Panc1 (cell line): ENCODE results near the gene ANK3. TPM values are rescaled to one million over a fixed set of nuclear protein-coding genes. Genes with fewer than 3 reads are reported as not detected.

Source experiments
- ATAC-seq: fragments of 200-7000 bp; cut with Tn5 transposase; 2 replicates; pipeline ENCODE4 v1.9.1; 2020; ENCODE audit warnings: mild to moderate bottlenecking, moderate library complexity
- BruUV-seq: library from RNA; stranded (reverse); fragments of 400-500 nt; replicated peaks from 2 replicates; lab custom pipeline; 2021; lab: Mats Ljungman, UMichigan
- CTCF ChIA-PET: fragments of 300-600 bp; sonication (Branson Sonifier 250); formaldehyde crosslinking; loops from one replicate; lab custom pipeline; 2022; ENCODE audit warnings: antibody characterized with exemption; lab: Charles Lee
- POLR2A ChIA-PET: fragments of 300-600 bp; sonication (Branson Sonifier 250); formaldehyde crosslinking; loops from one replicate; lab custom pipeline; 2022; ENCODE audit warnings: antibody characterized with exemption; lab: Charles Lee
- DNase-seq: peaks from one replicate; pipeline ENCODE4 v3.0.0-alpha.2; 2010; ENCODE audit warnings: low read depth, low spot score
- H3K27ac ChIP-seq: 2 replicates; pipeline ENCODE4 v1.5.1; 2011; ENCODE audit warnings: mild to moderate bottlenecking, low read length, inconsistent platforms
- H3K27me3 ChIP-seq: fragments of 200-500 bp; sonication (Bioruptor generic); 2 replicates; pipeline ENCODE4 v1.6.0; 2014; ENCODE audit warnings: low read length, inconsistent platforms; ENCODE audit not compliant: control insufficient read depth, insufficient read depth
- H3K36me3 ChIP-seq: fragments of 200-500 bp; sonication (Bioruptor generic); 2 replicates; pipeline ENCODE4 v1.5.1; 2014; ENCODE audit warnings: inconsistent platforms, mild to moderate bottlenecking, low read length, moderate library complexity; ENCODE audit not compliant: control insufficient read depth, insufficient read depth
- H3K4me1 ChIP-seq: 2 replicates; pipeline ENCODE4 v1.5.1; 2011; ENCODE audit warnings: inconsistent platforms, mild to moderate bottlenecking, low read length, moderate library complexity; ENCODE audit not compliant: control insufficient read depth, insufficient read depth
- H3K4me3 ChIP-seq, 2 experiments: 2 replicates each; pipeline ENCODE4 v1.5.1; 2011 to 2012; ENCODE audit warnings: low read depth in 2 of 2, low read length in 2 of 2, mild to moderate bottlenecking in 2 of 2, inconsistent platforms in 1 of 2, moderate library complexity in 1 of 2
- H3K9me3 ChIP-seq: fragments of 200-500 bp; sonication (Bioruptor generic); 2 replicates; pipeline ENCODE4 v1.5.1; 2014; ENCODE audit warnings: low read depth, mild to moderate bottlenecking, inconsistent platforms, low read length, moderate library complexity; ENCODE audit not compliant: control insufficient read depth, insufficient read depth
- CTCF ChIP-seq: fragments of 450-650 bp; IDR thresholded peaks from 2 replicates; pipeline ENCODE4 v1.5.1; 2017; ENCODE audit warnings: mild to moderate bottlenecking
- POLR2AphosphoS5 ChIP-seq: IDR thresholded peaks from 2 replicates; pipeline ENCODE4 v1.6.1; 2012; ENCODE audit warnings: mild to moderate bottlenecking, low read depth, low read length, moderate library complexity
- REST ChIP-seq, 2 experiments: IDR thresholded peaks; 2 replicates each; pipeline ENCODE4 v1.6.1; 2011 to 2012; ENCODE audit warnings: low read depth in 2 of 2, control low read depth in 1 of 2, low read length in 1 of 2, mild to moderate bottlenecking in 1 of 2, moderate library complexity in 1 of 2; ENCODE audit not compliant: insufficient read depth in 1 of 2
- SIN3A ChIP-seq: IDR thresholded peaks from 2 replicates; pipeline ENCODE4 v1.6.1; 2012; ENCODE audit warnings: low read depth, mild to moderate bottlenecking, low read length, moderate library complexity, borderline replicate concordance; ENCODE audit not compliant: insufficient read depth
- TCF7L2 ChIP-seq: IDR thresholded peaks from 2 replicates; pipeline ENCODE4 v1.6.1; 2011; ENCODE audit warnings: mild to moderate bottlenecking, low read depth, low read length, inconsistent platforms
- in situ Hi-C: cut with HindIII; loops from 2 replicates; pipeline ENCODE4 v1.10.0; 2016; ENCODE audit warnings: low sequenced_read_pairs, low pct_unique_long_range_greater_than_20kb
- intact Hi-C: fragments of 100-400 bp; cut with micrococcal nuclease; formaldehyde crosslinking; loops from one replicate; pipeline ENCODE4 v1.10.0; 2022; ENCODE audit not compliant: unreplicated experiment
- total RNA-seq: library from RNA; stranded (reverse); gene quantifications from one replicate; pipeline ENCODE4 v1.2.1, GENCODE V29; 2021; ENCODE audit not compliant: unreplicated experiment

The ANK3 gene
- total RNA-seq, 1 experiment from 2014 or later: 2.5 TPM

GRCh38 chr10:60105295-60105695, 284.4 kb downstream of the ANK3 start:
- in situ Hi-C loops: no loop called here

GRCh38 chr10:60101821-60102220, 287.9 kb downstream of the ANK3 start:
- DNase-seq: no peak
- Histone ChIP-seq H3K36me3 (no peaks in the 10 kb centered on the region), H3K27me3 (no peaks in the 10 kb centered on the region; the same call in 1 of the 2 replicates), H3K9me3 (no peaks in the 10 kb centered on the region), H3K27ac (no peak overlapping the region), H3K4me1 (no peaks in the 10 kb centered on the region), H3K4me3 (no peak overlapping the region)
- intact Hi-C loops (loop anchor here (2.0 kb wide), 1 partner anchor 107 kb away; no protein-coding TSS in a partner anchor), in situ Hi-C loops (no loop called here)
- POLR2A ChIA-PET: no interaction called here
- no peak for ATAC-seq
- no peak for TF ChIP-seq POLR2AphosphoS5
- no peak; the same call in 1 of the 2 replicates for TF ChIP-seq CTCF
- no peak for TF ChIP-seq TCF7L2
- no peak for TF ChIP-seq REST (IDR thresholded peaks at IDR 0.05; ENCODE audit: insufficient read depth in 1 of 2, low read depth in 2 of 2, low read length in 1 of 2)
- TF ChIP-seq SIN3A: no peak
- CTCF ChIA-PET: no interaction called here
- BruUV-seq: no TSS peak

More at GRCh38 chr10:60105295-60105695, 284.4 kb downstream of the ANK3 start:
- CTCF ChIA-PET: no interaction called here
- DNase-seq (no peak), ATAC-seq (no peak)
- H3K9me3 ChIP-seq: no peaks in the 10 kb centered on the region
- POLR2A ChIA-PET: no interaction called here
- BruUV-seq: no TSS peak
- H3K27ac ChIP-seq: no peak overlapping the region
- intact Hi-C loops: no loop called here
- H3K27me3 ChIP-seq: no peaks in the 10 kb centered on the region; the same call in 1 of the 2 replicates
- no peak overlapping the region for H3K4me3 ChIP-seq
- TF ChIP-seq SIN3A (no peak), REST (IDR thresholded peaks at IDR 0.05; ENCODE audit: insufficient read depth in 1 of 2, low read depth in 2 of 2, low read length in 1 of 2) (no peak), CTCF (no peak), POLR2AphosphoS5 (no peak), TCF7L2 (no peak)
- no peaks in the 10 kb centered on the region for H3K4me1 ChIP-seq
- no peaks in the 10 kb centered on the region for H3K36me3 ChIP-seq
